ENCODE data around the gene GOLT1A.

DNA sequence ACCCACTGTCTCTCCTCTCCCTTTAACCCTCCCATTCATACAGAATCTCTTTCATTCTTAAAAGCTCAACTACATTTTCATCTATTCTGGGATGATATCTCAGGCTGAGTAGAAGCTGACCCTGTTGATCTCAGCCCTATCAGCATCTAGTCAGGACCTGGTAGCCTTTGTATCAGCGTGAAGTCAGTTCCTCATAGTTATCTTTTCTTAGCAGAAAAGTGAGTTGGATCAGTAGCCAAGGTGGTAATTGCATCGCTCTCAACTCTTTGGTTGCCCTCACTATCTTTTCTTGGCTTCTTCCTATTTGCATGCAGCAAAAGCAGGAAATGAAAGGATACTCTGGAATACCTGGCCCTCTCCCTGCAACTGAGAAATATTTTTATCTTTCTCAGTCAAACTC lies 13.6 kb upstream of the GOLT1A start:
- TF ChIP-seq, protein P1, sequence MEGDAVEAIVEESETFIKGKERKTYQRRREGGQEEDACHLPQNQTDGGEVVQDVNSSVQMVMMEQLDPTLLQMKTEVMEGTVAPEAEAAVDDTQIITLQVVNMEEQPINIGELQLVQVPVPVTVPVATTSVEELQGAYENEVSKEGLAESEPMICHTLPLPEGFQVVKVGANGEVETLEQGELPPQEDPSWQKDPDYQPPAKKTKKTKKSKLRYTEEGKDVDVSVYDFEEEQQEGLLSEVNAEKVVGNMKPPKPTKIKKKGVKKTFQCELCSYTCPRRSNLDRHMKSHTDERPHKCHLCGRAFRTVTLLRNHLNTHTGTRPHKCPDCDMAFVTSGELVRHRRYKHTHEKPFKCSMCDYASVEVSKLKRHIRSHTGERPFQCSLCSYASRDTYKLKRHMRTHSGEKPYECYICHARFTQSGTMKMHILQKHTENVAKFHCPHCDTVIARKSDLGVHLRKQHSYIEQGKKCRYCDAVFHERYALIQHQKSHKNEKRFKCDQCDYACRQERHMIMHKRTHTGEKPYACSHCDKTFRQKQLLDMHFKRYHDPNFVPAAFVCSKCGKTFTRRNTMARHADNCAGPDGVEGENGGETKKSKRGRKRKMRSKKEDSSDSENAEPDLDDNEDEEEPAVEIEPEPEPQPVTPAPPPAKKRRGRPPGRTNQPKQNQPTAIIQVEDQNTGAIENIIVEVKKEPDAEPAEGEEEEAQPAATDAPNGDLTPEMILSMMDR (IDR thresholded peaks at IDR 0.05), result no peak
- TF ChIP-seq EP300 (IDR thresholded peaks at IDR 0.05) (no peak), POLR2A (IDR thresholded peaks at IDR 0.05; ENCODE audit: low read length) (no peak), ZNF302 (CRISPR knock-in tag; IDR thresholded peaks at IDR 0.05) (no peak)

All from A549 (cell line).